HFF-Myc (cell line): ENCODE data around the gene NRTN.

Experiments used
- DNase-seq: peaks from one replicate; pipeline ENCODE4 v3.0.0-alpha.2; 2011; ENCODE audit warnings: low read depth; ENCODE audit errors: extremely low read depth
- H3K4me3 ChIP-seq: replicated peaks from 2 replicates; pipeline ENCODE4 v1.5.1; 2011; ENCODE audit warnings: low read depth, mild to moderate bottlenecking, control low read depth, low read length
- TF ChIP-seq, protein P1 (sequence below): IDR thresholded peaks from 2 replicates; pipeline ENCODE4 v1.5.1; 2012; ENCODE audit warnings: mild to moderate bottlenecking, low read depth, low read length, control low read depth; ENCODE audit errors: missing control alignments

Gene NRTN

DNA sequence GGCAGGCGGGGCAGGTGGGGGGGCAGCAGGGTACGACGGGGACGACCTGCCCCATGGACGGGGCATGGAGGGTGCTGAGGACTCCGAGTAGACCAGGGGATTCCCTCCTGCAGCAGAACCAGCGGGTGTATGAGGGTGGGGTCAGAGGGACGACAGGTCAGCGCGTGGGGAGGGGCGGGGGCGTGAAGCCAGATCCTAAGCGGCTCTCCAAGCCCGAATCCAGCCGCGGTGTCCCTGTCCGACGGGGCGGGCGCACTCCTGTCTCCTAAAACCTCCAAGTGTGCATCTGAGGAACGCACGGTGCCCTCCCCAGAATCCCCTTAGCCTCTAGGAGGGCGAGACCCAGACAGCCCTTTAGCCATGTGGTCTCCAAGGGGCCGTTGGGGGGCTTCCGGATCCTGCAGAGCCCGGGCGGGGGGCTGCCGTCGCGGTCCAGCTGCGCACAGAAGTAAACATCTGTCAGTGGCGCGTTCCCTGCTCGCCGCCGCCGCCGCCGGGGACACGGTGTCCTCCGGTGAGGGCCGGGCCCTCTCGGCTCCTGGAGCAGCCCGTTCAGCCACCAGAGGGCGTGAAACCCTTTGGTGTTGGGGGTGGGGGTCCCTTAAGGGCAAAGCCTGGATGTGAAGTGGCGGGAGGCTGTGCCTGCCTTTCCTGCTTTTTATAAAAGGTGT is 730 bp downstream of the NRTN start:
- no peak for DNase-seq
- TF ChIP-seq, protein P1, sequence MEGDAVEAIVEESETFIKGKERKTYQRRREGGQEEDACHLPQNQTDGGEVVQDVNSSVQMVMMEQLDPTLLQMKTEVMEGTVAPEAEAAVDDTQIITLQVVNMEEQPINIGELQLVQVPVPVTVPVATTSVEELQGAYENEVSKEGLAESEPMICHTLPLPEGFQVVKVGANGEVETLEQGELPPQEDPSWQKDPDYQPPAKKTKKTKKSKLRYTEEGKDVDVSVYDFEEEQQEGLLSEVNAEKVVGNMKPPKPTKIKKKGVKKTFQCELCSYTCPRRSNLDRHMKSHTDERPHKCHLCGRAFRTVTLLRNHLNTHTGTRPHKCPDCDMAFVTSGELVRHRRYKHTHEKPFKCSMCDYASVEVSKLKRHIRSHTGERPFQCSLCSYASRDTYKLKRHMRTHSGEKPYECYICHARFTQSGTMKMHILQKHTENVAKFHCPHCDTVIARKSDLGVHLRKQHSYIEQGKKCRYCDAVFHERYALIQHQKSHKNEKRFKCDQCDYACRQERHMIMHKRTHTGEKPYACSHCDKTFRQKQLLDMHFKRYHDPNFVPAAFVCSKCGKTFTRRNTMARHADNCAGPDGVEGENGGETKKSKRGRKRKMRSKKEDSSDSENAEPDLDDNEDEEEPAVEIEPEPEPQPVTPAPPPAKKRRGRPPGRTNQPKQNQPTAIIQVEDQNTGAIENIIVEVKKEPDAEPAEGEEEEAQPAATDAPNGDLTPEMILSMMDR, result peak; percentile 80
- H3K4me3 ChIP-seq, result peak overlapping the region; percentile 48

DNA sequence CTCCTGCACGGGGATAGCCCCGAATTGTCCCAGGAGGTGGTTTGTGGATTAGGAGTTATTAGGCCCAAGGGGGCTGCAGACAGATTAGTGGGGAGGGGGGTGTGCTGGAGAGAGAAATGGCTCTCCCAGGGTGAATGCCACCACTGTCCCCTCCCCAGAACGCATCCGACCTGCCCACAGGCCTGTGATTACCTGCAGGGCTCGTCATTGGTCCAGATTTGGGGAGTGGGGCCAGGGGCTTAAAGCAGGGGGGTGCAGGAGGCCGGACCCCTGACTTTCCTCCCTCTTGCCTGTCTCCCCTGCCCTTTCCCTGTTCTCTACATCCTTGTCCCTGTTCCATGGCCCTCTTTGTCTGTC is 1.2 kb downstream of the NRTN start:
- H3K4me3 ChIP-seq, result peak overlapping the region; percentile 48

DNA sequence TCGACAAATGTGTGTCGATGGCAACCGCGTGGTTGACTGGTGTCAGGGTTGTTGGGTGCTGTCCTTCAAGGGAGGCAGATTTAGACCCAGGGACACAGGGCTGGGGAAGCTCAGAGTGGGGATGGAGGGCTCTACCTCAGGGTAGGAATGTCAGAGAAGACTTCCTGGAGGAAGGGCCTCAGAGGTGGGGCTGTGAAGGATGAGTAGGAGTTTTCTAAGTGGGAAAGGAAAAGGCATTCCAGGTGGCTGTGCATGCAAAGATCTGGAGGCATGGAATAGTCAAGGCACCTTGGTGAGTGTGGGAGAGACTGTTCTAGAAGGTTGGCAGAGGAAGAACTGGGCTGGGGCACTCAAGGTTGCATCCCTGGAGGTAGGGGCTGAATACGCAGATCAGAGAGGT is 2.0 kb downstream of the NRTN start:
- TF ChIP-seq, protein P1, result no peak
- H3K4me3 ChIP-seq, result no peak overlapping the region
- no peak for DNase-seq

More for the DNA sequence above, 1.2 kb downstream of the NRTN start:
- TF ChIP-seq, protein P1, result no peak
- no peak for DNase-seq

DNA sequence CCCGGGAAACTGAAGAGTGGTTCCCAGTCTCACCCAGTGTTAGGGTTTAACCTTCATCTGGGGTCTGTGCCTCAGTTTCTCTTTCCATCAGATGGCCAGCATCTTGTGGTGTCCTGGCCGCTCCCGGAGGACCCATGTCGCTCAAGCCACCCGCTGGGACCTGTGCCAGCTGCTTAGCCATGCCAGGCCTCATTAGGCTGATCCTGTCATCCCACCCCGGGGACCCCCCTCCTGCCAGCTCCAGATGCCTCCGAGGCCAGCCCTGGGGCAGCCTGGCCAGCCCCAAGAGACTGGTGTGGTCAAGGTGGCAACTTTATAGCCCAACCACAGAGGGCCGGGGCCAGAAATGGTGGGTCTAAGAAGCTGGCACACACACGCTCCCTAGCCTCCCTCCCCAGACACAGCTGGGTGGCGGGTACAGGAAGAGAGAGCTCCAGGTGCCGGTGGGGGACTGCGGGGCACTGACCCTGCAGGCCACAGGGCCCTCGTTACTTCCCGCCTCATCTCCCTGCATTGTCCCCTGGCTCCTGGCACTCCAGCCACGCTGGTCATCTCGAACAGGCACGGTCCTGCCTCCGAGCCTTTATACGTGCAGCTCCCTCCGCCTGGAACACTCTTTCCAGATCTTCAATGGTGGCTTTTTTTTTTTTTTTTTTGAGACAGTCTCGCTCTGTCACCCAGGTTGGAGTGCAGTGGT is 3.4 kb downstream of the NRTN start:
- no peak overlapping the region for H3K4me3 ChIP-seq
- TF ChIP-seq, protein P1, result no peak
- no peak for DNase-seq

DNA sequence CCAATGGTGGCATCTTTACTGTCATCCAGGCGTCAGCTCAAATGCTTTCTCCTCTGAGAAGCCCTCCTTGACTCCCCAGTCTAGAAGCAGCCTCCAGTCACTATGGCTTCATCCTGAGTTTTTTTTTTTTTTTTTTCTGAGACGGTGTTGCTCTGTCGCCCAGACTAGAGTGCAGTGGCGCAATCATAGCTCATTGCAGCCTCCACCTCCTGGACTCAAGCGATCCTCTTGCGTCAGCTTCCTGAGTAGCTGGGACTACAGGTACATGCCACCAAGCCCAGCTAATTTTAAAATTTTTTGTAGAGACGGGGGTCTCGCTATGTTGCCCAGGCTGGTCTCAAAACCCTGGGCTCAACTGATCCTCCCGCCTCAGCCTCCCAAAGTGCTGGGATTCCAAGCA is 4.2 kb downstream of the NRTN start:
- no peak for DNase-seq
- TF ChIP-seq, protein P1, result no peak

DNA sequence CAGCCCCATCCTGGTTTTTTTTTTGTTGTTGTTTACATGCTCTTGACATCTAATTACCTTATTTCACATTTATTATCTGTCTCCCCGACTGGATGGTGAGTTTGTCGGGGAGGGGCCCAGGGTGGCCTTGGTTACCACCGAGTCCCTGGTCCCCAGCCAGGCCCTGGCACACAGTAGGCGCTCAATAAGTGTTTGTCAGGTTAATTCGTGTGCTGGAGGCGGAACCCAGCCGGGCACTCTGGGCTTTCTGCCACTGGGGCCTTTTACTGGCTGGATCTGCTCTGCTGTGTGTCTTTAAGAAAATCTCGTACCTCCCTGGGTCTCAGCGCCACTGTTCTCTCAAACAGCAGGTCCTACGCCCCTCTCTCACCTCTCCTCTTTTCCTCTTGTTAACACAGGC is 4.6 kb downstream of the NRTN start:
- TF ChIP-seq, protein P1, result no peak
- no peak overlapping the region for H3K4me3 ChIP-seq
- no peak for DNase-seq

More for the DNA sequence above, 4.2 kb downstream of the NRTN start:
- H3K4me3 ChIP-seq, result no peak overlapping the region
